ENCODE results near the gene AKR7A3.

Gene AKR7A3

DNA sequence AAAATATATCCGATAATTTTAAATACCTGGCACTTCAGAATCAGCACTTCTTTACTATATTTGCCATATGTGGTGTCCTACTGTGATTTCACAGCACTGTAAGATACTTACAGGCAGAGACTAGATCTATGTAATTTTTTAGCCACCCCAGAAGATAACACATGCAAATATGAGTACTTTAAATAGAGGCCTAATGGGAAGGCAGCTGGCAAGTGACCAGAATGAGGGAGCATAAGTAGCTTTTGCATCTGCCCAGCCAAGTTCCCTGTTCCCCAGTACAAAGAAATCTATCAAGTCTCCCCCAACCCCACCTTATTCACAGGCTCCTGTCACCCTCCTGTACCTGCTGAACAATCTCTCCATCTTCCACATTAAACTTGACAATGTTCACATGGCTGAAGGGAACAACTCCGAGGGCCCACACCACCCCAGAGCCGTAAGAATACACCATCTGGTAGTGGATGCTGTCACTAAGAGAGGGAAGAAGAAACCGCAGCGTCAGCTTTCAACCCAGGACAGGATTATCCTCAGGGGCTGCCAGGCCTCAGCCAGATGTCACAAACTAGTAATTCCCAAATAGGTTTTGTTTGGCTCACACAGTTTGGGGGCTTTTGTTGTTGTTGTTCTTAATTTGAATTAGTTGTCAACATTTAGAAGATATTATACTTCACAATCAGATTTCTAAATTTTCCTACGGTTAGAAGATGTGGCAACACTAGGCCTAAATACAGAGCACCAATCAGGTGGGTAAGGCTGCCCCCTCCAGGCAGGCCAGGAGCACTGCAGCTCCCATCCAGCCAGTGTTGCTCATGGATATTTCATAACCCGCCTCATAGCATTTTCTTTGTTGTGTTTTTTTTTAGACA lies 47.7 kb downstream of the AKR7A3 start:
- no peak overlapping the region for H3K4me3 ChIP-seq (ENCODE audit: low read length)
- peaks cover 7% of the 10 kb centered on the region for H3K4me1 ChIP-seq (ENCODE audit: control insufficient read depth, low read length)
- H3K36me3 ChIP-seq (ENCODE audit: control insufficient read depth, low read length): peaks cover 84% of the 10 kb centered on the region
- peaks cover 12% of the 10 kb centered on the region for H3K79me2 ChIP-seq (ENCODE audit: control insufficient read depth, low read length)
- no peaks in the 10 kb centered on the region for H3F3A ChIP-seq (ENCODE audit: control insufficient read depth, insufficient read depth)
- H3K27me3 ChIP-seq (ENCODE audit: control insufficient read depth, low read length): no peaks in the 10 kb centered on the region
- H4K20me1 ChIP-seq (ENCODE audit: control insufficient read depth, insufficient read depth, low read depth, low read length): peaks cover 5% of the 10 kb centered on the region; the same call in 1 of the 2 replicates
- 0 out of 2 replicates have a peak overlapping the region, but pooled peaks have one; percentile 10 for H3K4me2 ChIP-seq (ENCODE audit: low read length)
- TF ChIP-seq, protein P1, sequence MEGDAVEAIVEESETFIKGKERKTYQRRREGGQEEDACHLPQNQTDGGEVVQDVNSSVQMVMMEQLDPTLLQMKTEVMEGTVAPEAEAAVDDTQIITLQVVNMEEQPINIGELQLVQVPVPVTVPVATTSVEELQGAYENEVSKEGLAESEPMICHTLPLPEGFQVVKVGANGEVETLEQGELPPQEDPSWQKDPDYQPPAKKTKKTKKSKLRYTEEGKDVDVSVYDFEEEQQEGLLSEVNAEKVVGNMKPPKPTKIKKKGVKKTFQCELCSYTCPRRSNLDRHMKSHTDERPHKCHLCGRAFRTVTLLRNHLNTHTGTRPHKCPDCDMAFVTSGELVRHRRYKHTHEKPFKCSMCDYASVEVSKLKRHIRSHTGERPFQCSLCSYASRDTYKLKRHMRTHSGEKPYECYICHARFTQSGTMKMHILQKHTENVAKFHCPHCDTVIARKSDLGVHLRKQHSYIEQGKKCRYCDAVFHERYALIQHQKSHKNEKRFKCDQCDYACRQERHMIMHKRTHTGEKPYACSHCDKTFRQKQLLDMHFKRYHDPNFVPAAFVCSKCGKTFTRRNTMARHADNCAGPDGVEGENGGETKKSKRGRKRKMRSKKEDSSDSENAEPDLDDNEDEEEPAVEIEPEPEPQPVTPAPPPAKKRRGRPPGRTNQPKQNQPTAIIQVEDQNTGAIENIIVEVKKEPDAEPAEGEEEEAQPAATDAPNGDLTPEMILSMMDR (IDR thresholded peaks at IDR 0.05; ENCODE audit: low read depth, low read length, poor library complexity, severe bottlenecking): peak; percentile 91
- no peak for TF ChIP-seq EZH2phosphoT487 (IDR thresholded peaks at IDR 0.05; ENCODE audit: borderline replicate concordance, low read length)
- no peak overlapping the region for H3K27ac ChIP-seq (ENCODE audit: low read depth, low read length)
- no peaks in the 10 kb centered on the region for H3K9me2 ChIP-seq (replicated peaks; ENCODE audit: control insufficient read depth, low read length)
- H3K9me3 ChIP-seq (ENCODE audit: control insufficient read depth, insufficient read depth, low read length): no peaks in the 10 kb centered on the region

DNA sequence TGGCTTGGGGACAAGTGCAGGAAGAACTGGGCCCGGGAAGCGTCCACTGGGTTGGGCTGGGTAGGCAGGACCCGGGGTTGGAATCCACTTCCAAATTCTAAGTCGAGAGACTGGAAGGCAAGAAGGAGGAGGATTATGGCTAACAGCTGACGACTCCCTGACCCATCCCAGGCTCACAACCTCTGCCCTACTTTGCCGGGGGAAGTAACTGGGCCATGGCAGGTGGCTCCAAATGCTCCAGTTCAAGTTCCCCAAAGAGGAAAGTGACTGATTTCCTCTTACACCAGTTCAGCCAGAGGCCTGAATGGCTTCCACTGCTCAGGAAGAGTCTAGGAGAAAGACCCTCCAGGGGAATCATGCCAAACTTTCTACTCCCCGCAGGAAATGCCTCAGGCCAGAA lies 48.7 kb downstream of the AKR7A3 start:
- Histone ChIP-seq H3K27me3 (ENCODE audit: control insufficient read depth, low read length) (no peaks in the 10 kb centered on the region), H3K36me3 (ENCODE audit: control insufficient read depth, low read length) (peaks cover 83% of the 10 kb centered on the region), H3K4me3 (ENCODE audit: low read length) (no peak overlapping the region), H3K9me2 (replicated peaks; ENCODE audit: control insufficient read depth, low read length) (no peaks in the 10 kb centered on the region), H4K20me1 (ENCODE audit: control insufficient read depth, insufficient read depth, low read depth, low read length) (peaks cover 5% of the 10 kb centered on the region; the same call in 1 of the 2 replicates), H3K4me2 (ENCODE audit: low read length) (no peak overlapping the region), H3K9me3 (ENCODE audit: control insufficient read depth, insufficient read depth, low read length) (no peaks in the 10 kb centered on the region), H3F3A (ENCODE audit: control insufficient read depth, insufficient read depth) (no peaks in the 10 kb centered on the region), H3K79me2 (ENCODE audit: control insufficient read depth, low read length) (peaks cover 6% of the 10 kb centered on the region), H3K4me1 (ENCODE audit: control insufficient read depth, low read length) (peaks cover 7% of the 10 kb centered on the region), H3K27ac (ENCODE audit: low read depth, low read length) (no peak overlapping the region)
- TF ChIP-seq, protein P1 (IDR thresholded peaks at IDR 0.05; ENCODE audit: low read depth, low read length, poor library complexity, severe bottlenecking): no peak
- no peak for TF ChIP-seq EZH2phosphoT487 (IDR thresholded peaks at IDR 0.05; ENCODE audit: borderline replicate concordance, low read length)

DNA sequence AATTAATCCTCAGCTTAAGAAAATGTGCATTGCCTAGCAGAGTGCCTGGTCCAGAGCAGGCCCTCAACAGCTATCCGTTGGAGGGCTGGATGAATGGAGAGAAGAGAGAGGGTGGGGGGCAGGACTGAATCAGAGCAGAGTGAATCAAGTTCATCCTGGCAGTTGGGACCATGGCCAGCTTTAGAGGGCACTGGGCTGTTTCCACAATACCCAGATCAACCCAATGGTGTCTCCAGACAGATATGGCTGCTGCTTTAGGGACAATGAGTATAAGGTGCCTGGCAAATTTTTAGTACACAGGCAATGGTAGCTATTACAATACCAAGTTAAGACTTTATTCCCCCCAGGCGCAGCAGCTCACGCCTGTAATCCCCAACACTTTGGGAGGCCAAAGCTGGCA lies 54.3 kb downstream of the AKR7A3 start:
- no peaks in the 10 kb centered on the region for H3K9me3 ChIP-seq (ENCODE audit: control insufficient read depth, insufficient read depth, low read length)
- no peaks in the 10 kb centered on the region for H3K9me2 ChIP-seq (replicated peaks; ENCODE audit: control insufficient read depth, low read length)
- H3F3A ChIP-seq (ENCODE audit: control insufficient read depth, insufficient read depth): no peaks in the 10 kb centered on the region
- no peak overlapping the region for H3K4me3 ChIP-seq (ENCODE audit: low read length)
- no peaks in the 10 kb centered on the region for H3K79me2 ChIP-seq (ENCODE audit: control insufficient read depth, low read length)
- no peak for TF ChIP-seq EZH2phosphoT487 (IDR thresholded peaks at IDR 0.05; ENCODE audit: borderline replicate concordance, low read length)
- TF ChIP-seq, protein P1 (IDR thresholded peaks at IDR 0.05; ENCODE audit: low read depth, low read length, poor library complexity, severe bottlenecking): no peak
- H4K20me1 ChIP-seq (ENCODE audit: control insufficient read depth, insufficient read depth, low read depth, low read length): no peaks in the 10 kb centered on the region
- H3K36me3 ChIP-seq (ENCODE audit: control insufficient read depth, low read length): peaks cover 80% of the 10 kb centered on the region
- H3K27me3 ChIP-seq (ENCODE audit: control insufficient read depth, low read length): no peaks in the 10 kb centered on the region
- H3K4me2 ChIP-seq (ENCODE audit: low read length): no peak overlapping the region
- H3K27ac ChIP-seq (ENCODE audit: low read depth, low read length): no peak overlapping the region
- H3K4me1 ChIP-seq (ENCODE audit: control insufficient read depth, low read length): no peaks in the 10 kb centered on the region

Data from DOHH2 (cell line).